ENCODE data around the gene MAPK12. TPM values are rescaled to one million over a fixed set of nuclear protein-coding genes. Genes with fewer than 3 reads are reported as not detected.

Gene MAPK12
- total RNA-seq, 2 donors from 2014 or later: 5.0 to 13.0 TPM

Other genes starting within 250 kb of the MAPK12 start
- not detected for gene IL17REL, start 248.9 kb downstream of the MAPK12 start, total RNA-seq
- gene TTLL8, start 203.4 kb downstream of the MAPK12 start, total RNA-seq: not detected
- under 1 TPM in 1 of 2 donors, not detected in 1; 0.71 TPM for gene MLC1, start 176.3 kb downstream of the MAPK12 start, total RNA-seq
- 1 to 10 TPM in 1 of 2 donors, under 1 TPM in 1; 0.43 to 1.1 TPM for gene MOV10L1, start 171.7 kb downstream of the MAPK12 start, total RNA-seq
- gene PANX2, start 91.0 kb downstream of the MAPK12 start, total RNA-seq: 1 to 10 TPM in 1 of 2 donors, under 1 TPM in 1; 0.67 to 1.7 TPM
- 10 to 100 TPM; 12.3 to 20.0 TPM for gene TRABD, start 75.8 kb downstream of the MAPK12 start, total RNA-seq
- gene SELENOO, start 60.7 kb downstream of the MAPK12 start, total RNA-seq: 10 to 100 TPM; 18.0 to 20.0 TPM
- gene TUBGCP6, start 16.7 kb downstream of the MAPK12 start, total RNA-seq: 10 to 100 TPM; 19.5 to 22.1 TPM
- 1 to 10 TPM; 6.7 to 9.1 TPM for gene HDAC10, start 10.4 kb downstream of the MAPK12 start, total RNA-seq
- gene MAPK11, start 8.7 kb upstream of the MAPK12 start, total RNA-seq: 1 to 10 TPM; 3.7 to 4.0 TPM
- gene PLXNB2, start 46.0 kb upstream of the MAPK12 start, total RNA-seq: 10 to 100 TPM; 60.3 to 92.8 TPM
- 1 to 10 TPM in 1 of 2 donors, under 1 TPM in 1; 0.85 to 1.0 TPM for gene DENND6B, start 65.3 kb upstream of the MAPK12 start, total RNA-seq
- gene PPP6R2, start 81.6 kb upstream of the MAPK12 start, total RNA-seq: 10 to 100 TPM; 45.2 to 54.8 TPM
- 10 to 100 TPM; 41.1 to 57.1 TPM for gene SBF1, start 213.4 kb upstream of the MAPK12 start, total RNA-seq
- under 1 TPM in 1 of 2 donors, not detected in 1; 0.08 TPM for gene ADM2, start 219.9 kb upstream of the MAPK12 start, total RNA-seq
- not detected for gene MIOX, start 225.2 kb upstream of the MAPK12 start, total RNA-seq
- gene LMF2, start 246.0 kb upstream of the MAPK12 start, total RNA-seq: 10 to 100 TPM; 30.1 to 33.8 TPM
- 10 to 100 TPM; 19.5 to 33.4 TPM for gene NCAPH2, start 246.5 kb upstream of the MAPK12 start, total RNA-seq